Measurements from ENCODE around the gene PPP1R15B. TPM values are rescaled to one million over a fixed set of nuclear protein-coding genes. Genes with fewer than 3 reads are reported as not detected.
A peak's percentile ranks its signal among the peaks of the same experiment; 100 is the strongest.

Gene PPP1R15B
- total RNA-seq, 2 donors from 2014 or later = 44.8 to 79.2 TPM

GRCh38 chr1:204447736-204448135 is 36.1 kb upstream of the PPP1R15B start:
- H3K27ac ChIP-seq (ENCODE audit: low read depth, low read length) = peak overlapping the region; percentile 47
- WGBS, 2 experiments (ENCODE audit: insufficient coverage in 1 of 2, insufficient read length in 1 of 2) = 72 to 86% methylated on average over 4 of the region's 4 CpGs
- Mint-ChIP-seq H3K4me3 (no peak overlapping the region), H3K27ac (no peak overlapping the region), H3K36me3 (ENCODE audit: low read depth) (peaks cover 33% of the 10 kb centered on the region), H3K27me3 (ENCODE audit: insufficient read depth) (peaks cover 6% of the 10 kb centered on the region), H3K4me1 (peaks cover 22% of the 10 kb centered on the region), H3K9me3 (no peaks in the 10 kb centered on the region)
- H3K27me3 ChIP-seq (ENCODE audit: control insufficient read depth, insufficient read depth, low read length, poor library complexity, severe bottlenecking) = peaks cover 20% of the 10 kb centered on the region
- no peak for TF ChIP-seq CTCF (conservative IDR thresholded peaks at IDR 0.05)
- H3K4me1 ChIP-seq (ENCODE audit: control insufficient read depth, insufficient read depth, low read length) = no peaks in the 10 kb centered on the region
- DNase-seq = no peak
- H3K9ac ChIP-seq (ENCODE audit: extremely low read depth, low read length, poor library complexity, severe bottlenecking) = no peak overlapping the region
- peaks cover 36% of the 10 kb centered on the region for H3K36me3 ChIP-seq (ENCODE audit: control insufficient read depth, insufficient read depth, low read length)
- H3K9me3 ChIP-seq (ENCODE audit: control insufficient read depth, low read length) = no peaks in the 10 kb centered on the region
- no peak overlapping the region for H3K4me3 ChIP-seq (ENCODE audit: low read length)

- peaks cover 22% of the 10 kb centered on the region for H3K4me1 Mint-ChIP-seq
- Histone ChIP-seq H3K27ac (ENCODE audit: low read depth, low read length) (peak overlapping the region; percentile 85), H3K4me1 (ENCODE audit: control insufficient read depth, insufficient read depth, low read length) (no peaks in the 10 kb centered on the region), H3K9ac (ENCODE audit: extremely low read depth, low read length, poor library complexity, severe bottlenecking) (no peak overlapping the region), H3K4me3 (ENCODE audit: low read length) (no peak overlapping the region), H3K36me3 (ENCODE audit: control insufficient read depth, insufficient read depth, low read length) (peaks cover 39% of the 10 kb centered on the region), H3K27me3 (ENCODE audit: control insufficient read depth, insufficient read depth, low read length, poor library complexity, severe bottlenecking) (peaks cover 26% of the 10 kb centered on the region), H3K9me3 (ENCODE audit: control insufficient read depth, low read length) (no peaks in the 10 kb centered on the region)
- no peaks in the 10 kb centered on the region for H3K9me3 Mint-ChIP-seq
- DNase-seq = no peak
- H3K36me3 Mint-ChIP-seq (ENCODE audit: low read depth) = peaks cover 36% of the 10 kb centered on the region
- TF ChIP-seq CTCF (conservative IDR thresholded peaks at IDR 0.05) = no peak
- 58 to 83% methylated on average over 2 to 6 of the region's 6 CpGs for WGBS, 2 experiments (ENCODE audit: insufficient coverage in 1 of 2, insufficient read length in 1 of 2)
- no peak overlapping the region for H3K27ac Mint-ChIP-seq
- peaks cover 8% of the 10 kb centered on the region for H3K27me3 Mint-ChIP-seq (ENCODE audit: insufficient read depth)
- no peak overlapping the region for H3K4me3 Mint-ChIP-seq
Measured at GRCh38 chr1:204447190-204447589, 35.6 kb upstream of the PPP1R15B start.

GRCh38 chr1:204446413-204447111 is 34.9 kb upstream of the PPP1R15B start:
- 59 to 61% methylated on average over 6 to 11 of the region's 11 CpGs for WGBS, 2 experiments (ENCODE audit: insufficient coverage in 1 of 2, insufficient read length in 1 of 2)
- no peaks in the 10 kb centered on the region for H3K9me3 Mint-ChIP-seq
- peak; percentile 96 for DNase-seq
- H3K4me1 ChIP-seq (ENCODE audit: control insufficient read depth, insufficient read depth, low read length) = no peaks in the 10 kb centered on the region
- H3K36me3 ChIP-seq (ENCODE audit: control insufficient read depth, insufficient read depth, low read length) = peaks cover 45% of the 10 kb centered on the region
- peaks cover 18% of the 10 kb centered on the region for H3K4me1 Mint-ChIP-seq
- H3K4me3 ChIP-seq (ENCODE audit: low read length) = no peak overlapping the region
- H3K27ac Mint-ChIP-seq = no peak overlapping the region
- H3K27ac ChIP-seq (ENCODE audit: low read depth, low read length) = peak overlapping the region; percentile 85
- H3K36me3 Mint-ChIP-seq (ENCODE audit: low read depth) = peaks cover 41% of the 10 kb centered on the region
- H3K9ac ChIP-seq (ENCODE audit: extremely low read depth, low read length, poor library complexity, severe bottlenecking) = no peak overlapping the region
- H3K27me3 Mint-ChIP-seq (ENCODE audit: insufficient read depth) = peaks cover 15% of the 10 kb centered on the region
- peak; percentile 75 for TF ChIP-seq CTCF (conservative IDR thresholded peaks at IDR 0.05)
- H3K27me3 ChIP-seq (ENCODE audit: control insufficient read depth, insufficient read depth, low read length, poor library complexity, severe bottlenecking) = peaks cover 32% of the 10 kb centered on the region
- no peaks in the 10 kb centered on the region for H3K9me3 ChIP-seq (ENCODE audit: control insufficient read depth, low read length)
- no peak overlapping the region for H3K4me3 Mint-ChIP-seq
